Neutrophil (primary cell): ENCODE data around the gene RTN1.

ENCODE experiments used
- H3K27ac ChIP-seq: fragments of 200-600 bp; sonication (generic); 2 replicates; pipeline ENCODE4 v1.5.1; 2016; ENCODE audit warnings: mild to moderate bottlenecking, moderate library complexity
- H3K27me3 ChIP-seq: fragments of 200-600 bp; sonication (generic); 2 replicates; pipeline ENCODE4 v1.6.0; 2016; ENCODE audit warnings: mild to moderate bottlenecking
- H3K36me3 ChIP-seq: fragments of 200-600 bp; sonication (generic); 2 replicates; pipeline ENCODE4 v1.5.1; 2017
- H3K4me1 ChIP-seq, 2 experiments: fragments of 200-600 bp in 1 of 2; sonication (generic) in 1 of 2; 1 replicate in 1 of 2; 2 replicates in 1 of 2; pipeline versions ENCODE4 v1.5.1 to v1.6.1; 2013 to 2016; ENCODE audit warnings: low read depth in 1 of 2, low read length in 1 of 2, mild to moderate bottlenecking in 1 of 2, moderate library complexity in 1 of 2; ENCODE audit not compliant: control insufficient read depth in 1 of 2, insufficient read depth in 1 of 2
- H3K4me3 ChIP-seq, 2 experiments: fragments of 200-600 bp in 1 of 2; sonication (generic) in 1 of 2; 1 replicate in 1 of 2; 2 replicates in 1 of 2; pipeline ENCODE4 v1.5.1; 2013 to 2016; ENCODE audit warnings: low read depth in 1 of 2, low read length in 1 of 2, mild to moderate bottlenecking in 1 of 2, moderate library complexity in 1 of 2
- H3K9me3 ChIP-seq: fragments of 200-600 bp; sonication (generic); 2 replicates; pipeline ENCODE4 v1.5.1; 2016
- CTCF ChIP-seq: fragments of 200-600 bp; sonication (generic); IDR thresholded peaks from 2 replicates; pipeline ENCODE4 v1.5.1; 2016; ENCODE audit warnings: antibody characterized with exemption

RTN1 gene

GRCh38 chr14:59811073-59811472 is 59.5 kb downstream of the RTN1 start:
- Histone ChIP-seq H3K36me3 (no peaks in the 10 kb centered on the region), H3K27ac (no peak overlapping the region)
- TF ChIP-seq CTCF, result no peak

GRCh38 chr14:59803052-59803540 is 67.5 kb downstream of the RTN1 start:
- Histone ChIP-seq H3K4me3 (no peak overlapping the region), H3K36me3 (no peaks in the 10 kb centered on the region), H3K9me3 (no peaks in the 10 kb centered on the region), H3K27ac (no peak overlapping the region), H3K4me1 (no peaks in the 10 kb centered on the region), H3K27me3 (no peaks in the 10 kb centered on the region)
- TF ChIP-seq CTCF, result no peak

More at GRCh38 chr14:59811073-59811472, 59.5 kb downstream of the RTN1 start:
- Histone ChIP-seq H3K9me3 (no peaks in the 10 kb centered on the region), H3K27me3 (peaks cover 14% of the 10 kb centered on the region), H3K4me1 (no peaks in the 10 kb centered on the region), H3K4me3 (no peak overlapping the region)

GRCh38 chr14:59788176-59788575 is 82.4 kb downstream of the RTN1 start:
- no peak for TF ChIP-seq CTCF
- no peaks in the 10 kb centered on the region for H3K9me3 ChIP-seq
- no peak overlapping the region for H3K27ac ChIP-seq
- H3K4me1 ChIP-seq, result no peaks in the 10 kb centered on the region
- H3K27me3 ChIP-seq, result no peaks in the 10 kb centered on the region
- H3K36me3 ChIP-seq, result no peaks in the 10 kb centered on the region
- H3K4me3 ChIP-seq, result no peak overlapping the region

GRCh38 chr14:59787045-59787674 is 83.4 kb downstream of the RTN1 start:
- no peak overlapping the region for H3K27ac ChIP-seq
- H3K4me1 ChIP-seq, result no peaks in the 10 kb centered on the region
- no peak for TF ChIP-seq CTCF

GRCh38 chr14:59785629-59786028 is 84.9 kb downstream of the RTN1 start:
- no peak for TF ChIP-seq CTCF
- no peaks in the 10 kb centered on the region for H3K27me3 ChIP-seq
- H3K4me1 ChIP-seq, result no peaks in the 10 kb centered on the region
- no peaks in the 10 kb centered on the region for H3K9me3 ChIP-seq
- H3K27ac ChIP-seq, result no peak overlapping the region
- H3K4me3 ChIP-seq, result no peak overlapping the region
- no peaks in the 10 kb centered on the region for H3K36me3 ChIP-seq

More at GRCh38 chr14:59787045-59787674, 83.4 kb downstream of the RTN1 start:
- H3K9me3 ChIP-seq, result no peaks in the 10 kb centered on the region
- no peaks in the 10 kb centered on the region for H3K27me3 ChIP-seq
- H3K4me3 ChIP-seq, result no peak overlapping the region
- H3K36me3 ChIP-seq, result no peaks in the 10 kb centered on the region
